Heart left ventricle (tissue), 16 donors: Measurements from ENCODE around the gene LTO1. TPM values are rescaled to one million over a fixed set of nuclear protein-coding genes. Genes with fewer than 3 reads are reported as not detected.

Experiments
- ATAC-seq, 4 donors: fragments of 200-7000 bp; cut with Tn5 transposase; one replicate each; pipeline ENCODE4 v1.9.1; 2020 to 2022; ENCODE audit warnings: moderate library complexity in 4 of 4, mild to moderate bottlenecking in 3 of 4, moderate number of reproducible peaks in 1 of 4
- DNase-seq, 5 donors: peaks; one replicate each; pipeline ENCODE4 v3.0.0-alpha.2; 2020
- H3K27ac ChIP-seq, 12 donors: fragments of 200-600 bp; sonication (generic) in 4 of 12; one replicate each; pipeline versions ENCODE4 v1.5.0 to v1.8.0; 2016 to 2022; ENCODE audit warnings: mild to moderate bottlenecking in 2 of 12
- H3K27me3 ChIP-seq, 9 donors: fragments of 200-600 bp; sonication (generic) in 2 of 9; one replicate each; pipeline versions ENCODE4 v1.5.1 to v1.8.0; 2016 to 2022; ENCODE audit warnings: mild to moderate bottlenecking in 3 of 9
- H3K36me3 ChIP-seq, 9 donors: fragments of 200-600 bp; sonication (generic) in 2 of 9; one replicate each; pipeline versions ENCODE4 v1.5.0 to v1.8.0; 2018 to 2022; ENCODE audit warnings: mild to moderate bottlenecking in 2 of 9
- H3K4me1 ChIP-seq, 12 donors: fragments of 200-600 bp; sonication (generic) in 4 of 12; one replicate each; pipeline versions ENCODE4 v1.5.0 to v1.8.0; 2016 to 2022; ENCODE audit warnings: mild to moderate bottlenecking in 3 of 12
- H3K4me3 ChIP-seq, 12 donors: fragments of 200-600 bp; sonication (generic) in 4 of 12; one replicate each; pipeline versions ENCODE4 v1.5.0 to v1.8.0; 2017 to 2022; ENCODE audit warnings: mild to moderate bottlenecking in 9 of 12, moderate library complexity in 4 of 12
- H3K9me3 ChIP-seq, 12 donors: fragments of 200-600 bp; sonication (generic) in 4 of 12; one replicate each; pipeline versions ENCODE4 v1.5.0 to v1.8.0; 2016 to 2022; ENCODE audit warnings: mild to moderate bottlenecking in 1 of 12
- POLR2A ChIP-seq, 2 donors: fragments of 450-650 bp; IDR thresholded peaks; one replicate each; pipeline ENCODE4 v1.6.1; 2017; ENCODE audit warnings: antibody characterized with exemption in 2 of 2, mild to moderate bottlenecking in 2 of 2, moderate library complexity in 2 of 2
- WGBS, 4 donors: extraction: QIAGEN DNeasy Blood & Tissue Kit in 2 of 4; methylation state at CpG; one replicate each; pipeline versions ENCODE4 v1.1.5 to v1.1.7; 2013 to 2018; 5-methylcytosine and 5-hydroxymethylcytosine counted together
- intact Hi-C, 10 donors: fragments of 100-400 bp; cut with DNase I; formaldehyde crosslinking; loops; one replicate each; pipeline versions ENCODE4 v1.11.1 to v1.14.2; 2022
- polyA plus RNA-seq, 2 donors: library from polyadenylated mRNA; stranded (reverse); fragments of 200-250 nt; gene quantifications; one replicate each; pipeline ENCODE4 v1.2.3, GENCODE V29; 2013
- total RNA-seq, 9 donors: library from RNA; depleted of rRNA in 2 of 9; stranded (reverse); fragments of >200 nt in 2 of 9; fragmentation: NEBNext Ultra II Directional in 3 of 9; extraction: Animal tissue kit (Norgen Biotek cat#: 25700) in 3 of 9; gene quantifications; one replicate each; pipeline versions ENCODE4 v1.1.0 to v1.2.4, GENCODE V29; 2016 to 2023
- TF ChIP-seq, protein P1 (sequence below), 12 donors: fragments of 200-600 bp; sonication (generic) in 4 of 12; IDR thresholded peaks; one replicate each; pipeline versions ENCODE4 v1.5.0 to v1.8.0; 2018 to 2022; ENCODE audit warnings: antibody characterized with exemption in 12 of 12, mild to moderate bottlenecking in 5 of 12
- donor health status: ischemic (EF 13 %, LVEDD 7.1; RV severe dilation, severe dysfunction).
- donor health status: healthy with polysubstance abuse.
- donor health status: DM: no; HTN: yes; CAD: no.
- donor health status: DM: no; HTN: no; CAD: no.
- donor health status: ischemic (EF 25% LVEDD 6.9; RV normal size, moderate dysfunction).
- donor health status: ischemic (EF 25% LVEDD 5.7; RV mildly dilated, moderate dysfunction).
- donor health status: healthy.
- donor health status: DM: yes; HTN: yes; CAD: no.
- donor health status: ischemic (EF 35%, LVEDD 5.7; RV mildly dilated, moderate dysfunction).
- donor health status: nonischemic (EF 11% LVEDD 7.7; RV severe dilation, severe dysfunction).
- donor health status: DM: yes; HTN: yes; CAD: no.
- donor health status: PGD.
- donor health status: ischemic (EF 29% LVEDD 5.4; RV normal size, mild dysfunction).
- donor health status: nonischemic (EF 23%, LVEDD 6.1; RV moderate dilation, normal function).

LTO1 gene
- total and polyA plus RNA-seq, 11 donors = 4.1 to 14.4 (median 9.4) TPM

DNA sequence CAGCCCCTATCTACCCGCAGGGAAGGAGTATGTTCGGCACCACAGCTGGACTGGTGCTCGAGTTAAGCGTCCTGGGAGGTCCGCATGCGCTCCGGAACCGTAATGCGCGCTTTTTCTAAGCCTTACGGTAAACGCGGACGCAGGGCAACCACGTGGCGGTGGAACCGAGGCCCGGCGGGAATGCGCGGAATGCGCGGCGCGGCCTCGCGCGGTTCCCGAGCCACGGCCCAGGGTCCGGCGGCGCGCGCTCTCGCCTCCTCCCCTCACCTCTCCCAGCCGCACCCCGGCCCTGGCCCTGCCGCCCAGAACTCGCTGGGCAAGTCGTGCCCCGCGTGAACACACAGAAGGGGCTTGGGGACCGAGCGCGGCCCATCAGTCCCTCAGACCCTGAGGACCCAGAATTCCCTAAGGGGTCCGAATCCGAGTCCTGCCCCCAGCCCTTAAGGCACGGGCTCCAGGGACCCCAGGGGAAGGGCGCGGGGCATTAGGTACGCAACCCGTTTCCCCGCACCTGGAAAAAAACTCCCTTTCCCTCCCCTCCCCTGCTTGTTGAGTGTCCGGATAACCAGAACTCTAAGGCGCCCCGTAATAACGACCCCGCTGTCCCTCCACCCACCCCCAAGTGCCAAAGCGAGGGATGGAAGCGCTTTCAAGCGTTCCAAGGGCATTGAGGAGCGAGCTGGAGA is 38.5 kb downstream of the LTO1 start:
- ATAC-seq (peak; percentile 30 to 59 (median 48)), DNase-seq (peak; percentile 81 to 89 (median 85))
- intact Hi-C loops = loop anchor here in 6 of 10 donors (5.0 to 10.0 kb wide), 4 partner anchors 139 to 194 kb away; no protein-coding TSS in a partner anchor
- H3K36me3 ChIP-seq = no peaks in the 10 kb centered on the region
- H3K4me1 ChIP-seq = peaks cover 2 to 62% (median 49%) of the 10 kb centered on the region in 12 donors
- 5 to 13% (median 8%) methylated on average over 33 to 63 of the region's 63 CpGs for WGBS, 4 donors
- peak overlapping the region; percentile 18 to 79 (median 68) for H3K27ac ChIP-seq
- TF ChIP-seq POLR2A (IDR thresholded peaks at IDR 0.05) = peak in 1 of 2 donors; percentile 47
- TF ChIP-seq, protein P1, sequence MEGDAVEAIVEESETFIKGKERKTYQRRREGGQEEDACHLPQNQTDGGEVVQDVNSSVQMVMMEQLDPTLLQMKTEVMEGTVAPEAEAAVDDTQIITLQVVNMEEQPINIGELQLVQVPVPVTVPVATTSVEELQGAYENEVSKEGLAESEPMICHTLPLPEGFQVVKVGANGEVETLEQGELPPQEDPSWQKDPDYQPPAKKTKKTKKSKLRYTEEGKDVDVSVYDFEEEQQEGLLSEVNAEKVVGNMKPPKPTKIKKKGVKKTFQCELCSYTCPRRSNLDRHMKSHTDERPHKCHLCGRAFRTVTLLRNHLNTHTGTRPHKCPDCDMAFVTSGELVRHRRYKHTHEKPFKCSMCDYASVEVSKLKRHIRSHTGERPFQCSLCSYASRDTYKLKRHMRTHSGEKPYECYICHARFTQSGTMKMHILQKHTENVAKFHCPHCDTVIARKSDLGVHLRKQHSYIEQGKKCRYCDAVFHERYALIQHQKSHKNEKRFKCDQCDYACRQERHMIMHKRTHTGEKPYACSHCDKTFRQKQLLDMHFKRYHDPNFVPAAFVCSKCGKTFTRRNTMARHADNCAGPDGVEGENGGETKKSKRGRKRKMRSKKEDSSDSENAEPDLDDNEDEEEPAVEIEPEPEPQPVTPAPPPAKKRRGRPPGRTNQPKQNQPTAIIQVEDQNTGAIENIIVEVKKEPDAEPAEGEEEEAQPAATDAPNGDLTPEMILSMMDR (IDR thresholded peaks at IDR 0.05) = no peak
- H3K4me3 ChIP-seq = peak overlapping the region in 11 of 12 donors; percentile 31 to 97 (median 85)
- peaks cover 0 to 57% (median 0%) of the 10 kb centered on the region in 9 donors for H3K27me3 ChIP-seq
- H3K9me3 ChIP-seq = no peaks in the 10 kb centered on the region

GRCh38 chr11:69635804-69636511 is 39.2 kb downstream of the LTO1 start:
- ATAC-seq = no peak
- peaks cover 2 to 62% (median 48%) of the 10 kb centered on the region in 12 donors for H3K4me1 ChIP-seq
- intact Hi-C loops = loop anchor here in 6 of 10 donors (5.0 to 10.0 kb wide), 4 partner anchors 139 to 194 kb away; no protein-coding TSS in a partner anchor
- TF ChIP-seq, protein P1 (IDR thresholded peaks at IDR 0.05) = no peak
- TF ChIP-seq POLR2A (IDR thresholded peaks at IDR 0.05) = no peak
- H3K4me3 ChIP-seq = peak overlapping the region in 10 of 12 donors; percentile 31 to 97 (median 86)
- H3K27me3 ChIP-seq = peaks cover 0 to 51% (median 0%) of the 10 kb centered on the region in 9 donors
- peak overlapping the region in 10 of 12 donors; percentile 18 to 79 (median 72) for H3K27ac ChIP-seq
- H3K36me3 ChIP-seq = no peaks in the 10 kb centered on the region
- H3K9me3 ChIP-seq = no peaks in the 10 kb centered on the region
- WGBS, 4 donors = 3 to 16% (median 14%) methylated on average over 16 to 17 of the region's 17 CpGs
- DNase-seq = no peak

DNA sequence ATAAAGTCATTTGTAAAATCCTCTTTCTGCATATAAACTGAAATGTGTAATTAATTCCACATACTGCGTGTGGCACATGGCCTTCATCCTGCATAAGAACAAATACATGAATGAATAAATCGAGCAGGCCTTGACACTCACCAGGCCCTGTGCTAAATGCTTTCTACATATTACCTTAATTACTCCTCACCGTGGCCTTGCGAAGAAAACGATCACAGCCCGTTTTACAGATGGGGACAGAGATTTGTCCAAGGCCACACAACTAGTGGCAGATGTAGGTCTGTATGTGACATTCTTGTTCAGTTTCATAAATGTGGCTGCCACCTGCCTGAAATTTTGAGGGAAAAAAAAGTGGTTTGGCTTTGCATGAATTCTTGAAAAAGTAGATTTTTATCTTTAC is 40.0 kb downstream of the LTO1 start:
- Histone ChIP-seq H3K9me3 (peaks cover 0 to 2% (median 0%) of the 10 kb centered on the region in 12 donors), H3K27ac (peak overlapping the region in 2 of 12 donors; percentile 34 to 50), H3K4me3 (no peak overlapping the region), H3K4me1 (peaks cover 2 to 56% (median 42%) of the 10 kb centered on the region in 12 donors), H3K27me3 (peaks cover 0 to 44% (median 0%) of the 10 kb centered on the region in 9 donors), H3K36me3 (no peaks in the 10 kb centered on the region)
- TF ChIP-seq POLR2A (IDR thresholded peaks at IDR 0.05) = no peak
- DNase-seq (no peak), ATAC-seq (no peak)
- intact Hi-C loops = loop anchor here in 6 of 10 donors (5.0 to 10.0 kb wide), 4 partner anchors 138 to 193 kb away; no protein-coding TSS in a partner anchor
- WGBS, 4 donors = 59 to 78% (median 74%) methylated on average over 6 of the region's 6 CpGs

DNA sequence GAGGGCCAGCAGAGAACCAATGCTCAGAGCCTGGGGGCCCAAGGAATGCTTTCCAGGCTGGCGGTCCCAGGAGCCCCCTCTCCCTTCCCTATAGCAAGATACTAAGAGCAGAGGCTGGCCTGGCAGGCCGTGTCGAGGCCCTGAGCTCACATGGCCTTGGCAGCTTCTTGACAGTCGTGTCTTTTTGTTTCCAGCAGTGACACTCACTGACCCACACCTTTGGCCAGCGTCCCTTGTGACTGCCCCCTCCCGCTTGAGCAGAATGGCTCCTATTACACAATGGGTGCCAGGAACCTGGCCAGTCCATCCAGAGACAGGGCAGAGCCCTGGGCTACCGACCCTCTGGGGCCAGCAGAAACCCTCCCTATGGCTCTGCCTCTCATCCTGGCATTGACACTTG is 40.6 kb downstream of the LTO1 start:
- 51 to 69% (median 56%) methylated on average over 6 to 7 of the region's 7 CpGs for WGBS, 4 donors
- ATAC-seq (peak in 3 of 4 donors; percentile 5 to 30 (median 9)), DNase-seq (peak in 3 of 5 donors; percentile 47 to 69 (median 66))
- Histone ChIP-seq H3K27me3 (peaks cover 0 to 38% (median 0%) of the 10 kb centered on the region in 9 donors), H3K4me3 (no peak overlapping the region), H3K4me1 (peaks cover 2 to 50% (median 36%) of the 10 kb centered on the region in 12 donors), H3K9me3 (peaks cover 0 to 5% (median 0%) of the 10 kb centered on the region in 12 donors), H3K36me3 (no peaks in the 10 kb centered on the region), H3K27ac (peak overlapping the region in 6 of 12 donors; percentile 8 to 50 (median 28))
- TF ChIP-seq POLR2A (IDR thresholded peaks at IDR 0.05) = no peak
- TF ChIP-seq, protein P1 (IDR thresholded peaks at IDR 0.05) = no peak
- intact Hi-C loops = loop anchor here in 2 of 10 donors (10.0 kb wide), 1 partner anchor 140 kb away; no protein-coding TSS in a partner anchor
